Heart left ventricle (tissue), 13 donors: Measurements from ENCODE around the gene AKR1D1.

Experiments
- POLR2A ChIP-seq, 2 donors: fragments of 450-650 bp; IDR thresholded peaks; one replicate each; pipeline ENCODE4 v1.6.1; 2017; ENCODE audit warnings: antibody characterized with exemption in 2 of 2, mild to moderate bottlenecking in 2 of 2, moderate library complexity in 2 of 2
- TF ChIP-seq, protein P1 (sequence below), 12 donors: fragments of 200-600 bp; sonication (generic) in 4 of 12; IDR thresholded peaks; one replicate each; pipeline versions ENCODE4 v1.5.0 to v1.8.0; 2018 to 2022; ENCODE audit warnings: antibody characterized with exemption in 12 of 12, mild to moderate bottlenecking in 5 of 12
- donor health status: ischemic (EF 13 %, LVEDD 7.1; RV severe dilation, severe dysfunction).
- donor health status: DM: no; HTN: yes; CAD: no.
- donor health status: DM: no; HTN: no; CAD: no.
- donor health status: ischemic (EF 25% LVEDD 6.9; RV normal size, moderate dysfunction).
- donor health status: ischemic (EF 25% LVEDD 5.7; RV mildly dilated, moderate dysfunction).
- donor health status: ischemic (EF 35%, LVEDD 5.7; RV mildly dilated, moderate dysfunction).
- donor health status: nonischemic (EF 11% LVEDD 7.7; RV severe dilation, severe dysfunction).
- donor health status: DM: yes; HTN: yes; CAD: no.
- donor health status: PGD.
- donor health status: ischemic (EF 29% LVEDD 5.4; RV normal size, mild dysfunction).
- donor health status: nonischemic (EF 23%, LVEDD 6.1; RV moderate dilation, normal function).

DNA sequence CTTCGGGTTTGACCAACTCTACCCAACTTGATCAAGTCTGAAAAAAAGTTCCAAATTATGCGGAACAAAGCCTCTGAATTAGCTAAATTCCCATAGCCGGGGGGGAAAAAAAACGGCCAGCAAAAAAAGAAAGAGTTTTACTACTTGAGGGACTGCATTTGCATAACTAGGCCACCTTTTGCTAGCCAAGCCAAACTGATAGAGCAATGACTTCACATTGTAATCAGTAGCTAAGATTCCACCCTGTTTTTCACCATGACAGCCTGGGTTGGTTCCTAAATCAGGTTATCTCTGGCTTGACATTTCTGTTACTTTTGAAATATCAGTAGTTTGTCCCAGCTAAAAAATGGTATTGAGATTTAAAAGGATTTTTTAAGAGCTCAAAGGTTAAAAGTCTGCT is 43.0 kb upstream of the AKR1D1 start:
- TF ChIP-seq, protein P1, sequence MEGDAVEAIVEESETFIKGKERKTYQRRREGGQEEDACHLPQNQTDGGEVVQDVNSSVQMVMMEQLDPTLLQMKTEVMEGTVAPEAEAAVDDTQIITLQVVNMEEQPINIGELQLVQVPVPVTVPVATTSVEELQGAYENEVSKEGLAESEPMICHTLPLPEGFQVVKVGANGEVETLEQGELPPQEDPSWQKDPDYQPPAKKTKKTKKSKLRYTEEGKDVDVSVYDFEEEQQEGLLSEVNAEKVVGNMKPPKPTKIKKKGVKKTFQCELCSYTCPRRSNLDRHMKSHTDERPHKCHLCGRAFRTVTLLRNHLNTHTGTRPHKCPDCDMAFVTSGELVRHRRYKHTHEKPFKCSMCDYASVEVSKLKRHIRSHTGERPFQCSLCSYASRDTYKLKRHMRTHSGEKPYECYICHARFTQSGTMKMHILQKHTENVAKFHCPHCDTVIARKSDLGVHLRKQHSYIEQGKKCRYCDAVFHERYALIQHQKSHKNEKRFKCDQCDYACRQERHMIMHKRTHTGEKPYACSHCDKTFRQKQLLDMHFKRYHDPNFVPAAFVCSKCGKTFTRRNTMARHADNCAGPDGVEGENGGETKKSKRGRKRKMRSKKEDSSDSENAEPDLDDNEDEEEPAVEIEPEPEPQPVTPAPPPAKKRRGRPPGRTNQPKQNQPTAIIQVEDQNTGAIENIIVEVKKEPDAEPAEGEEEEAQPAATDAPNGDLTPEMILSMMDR (IDR thresholded peaks at IDR 0.05), result no peak
- no peak for TF ChIP-seq POLR2A (IDR thresholded peaks at IDR 0.05)
